HG02870 (cell line): ENCODE data around the gene SHISA9.

Experiments used
- ATAC-seq: cut with Tn5 transposase; IDR thresholded peaks from one replicate; pipeline ENCODE4 v1.9.1; 2021; ENCODE audit warnings: mild to moderate bottlenecking, moderate library complexity; ENCODE audit not compliant: unreplicated experiment

Gene SHISA9

GRCh38 chr16:13108126-13108525 lies 206.7 kb downstream of the SHISA9 start:
- no peak for ATAC-seq

- ATAC-seq: no peak
These were observed 207.8 kb downstream of the SHISA9 start for GRCh38 chr16:13109171-13109570.

DNA sequence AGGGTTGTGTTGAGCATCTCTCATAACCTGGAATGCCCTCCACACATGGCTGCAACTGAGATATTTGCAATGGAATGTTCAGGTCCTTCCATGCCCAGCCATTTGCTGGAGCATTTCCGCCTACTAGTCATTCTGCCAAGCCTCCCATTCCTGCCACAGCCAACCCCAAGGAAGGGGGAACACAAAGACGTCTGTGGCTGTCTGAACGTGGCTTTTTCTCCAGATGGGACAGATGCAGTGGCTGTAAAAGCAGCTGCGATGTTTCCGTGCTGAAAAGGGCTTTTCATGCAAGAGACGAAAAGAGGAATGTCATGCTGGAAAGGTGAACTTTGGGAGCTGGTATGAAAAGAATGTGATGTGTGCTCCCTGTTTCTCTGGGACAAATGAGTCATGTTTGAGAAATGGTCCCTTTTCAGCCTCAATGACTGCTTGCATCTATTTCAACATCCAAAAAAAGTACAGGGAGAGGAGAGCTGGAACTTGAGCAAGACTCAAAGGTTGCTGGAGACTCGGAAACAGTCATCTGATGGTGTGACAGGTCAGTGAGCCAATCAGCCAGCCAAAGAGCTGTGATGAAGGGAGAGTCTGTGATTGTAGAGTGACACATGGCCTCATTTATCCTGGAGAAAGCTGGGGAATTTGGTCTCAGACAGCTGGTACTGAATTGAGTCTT lies 208.9 kb downstream of the SHISA9 start:
- no peak for ATAC-seq

- no peak for ATAC-seq
These were observed 210.3 kb downstream of the SHISA9 start for GRCh38 chr16:13111747-13112146.

- ATAC-seq: no peak
These were observed 212.3 kb downstream of the SHISA9 start for GRCh38 chr16:13113741-13114140.

DNA sequence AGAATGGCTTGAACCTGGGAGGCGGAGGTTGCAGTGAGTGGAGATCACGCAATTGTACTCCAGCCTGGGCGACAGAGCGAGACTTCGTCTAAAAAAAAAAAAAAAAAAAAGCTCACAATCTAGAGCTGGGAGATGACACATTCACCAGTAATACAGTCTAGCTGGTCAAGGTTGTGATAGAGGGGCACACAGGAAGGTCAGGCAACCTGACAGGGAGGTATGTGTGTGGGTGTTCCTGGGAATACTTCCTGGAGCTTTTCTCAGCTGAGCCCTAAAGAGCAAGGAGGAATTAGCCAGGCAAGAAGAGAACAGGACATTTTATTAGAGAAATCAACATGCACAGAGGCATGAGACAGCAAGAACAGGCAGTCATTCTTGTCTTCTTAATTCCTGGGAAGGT lies 216.7 kb downstream of the SHISA9 start:
- no peak for ATAC-seq

- no peak for ATAC-seq
These were observed 218.7 kb downstream of the SHISA9 start for GRCh38 chr16:13120091-13120490.

- no peak for ATAC-seq
These were observed 219.2 kb downstream of the SHISA9 start for GRCh38 chr16:13120557-13120956.

DNA sequence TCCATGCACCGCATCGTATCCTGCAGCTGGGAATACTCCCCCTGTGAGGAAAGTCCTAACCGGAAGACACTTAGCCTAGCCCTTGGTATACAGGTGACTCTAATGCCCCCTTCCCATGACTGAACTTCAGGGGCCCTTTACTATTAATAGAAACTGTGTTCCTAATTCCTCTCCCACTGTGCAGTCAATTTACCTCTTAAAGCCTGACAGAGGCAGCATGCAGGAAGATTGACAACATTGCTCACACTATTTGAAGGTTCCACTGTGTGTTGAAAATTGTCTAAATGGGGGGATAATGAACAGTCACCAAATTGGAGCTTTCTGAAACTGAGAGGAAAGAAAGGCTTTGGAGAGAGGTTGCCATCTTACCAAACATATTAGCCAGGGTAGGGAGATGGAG lies 222.6 kb downstream of the SHISA9 start:
- ATAC-seq: no peak

DNA sequence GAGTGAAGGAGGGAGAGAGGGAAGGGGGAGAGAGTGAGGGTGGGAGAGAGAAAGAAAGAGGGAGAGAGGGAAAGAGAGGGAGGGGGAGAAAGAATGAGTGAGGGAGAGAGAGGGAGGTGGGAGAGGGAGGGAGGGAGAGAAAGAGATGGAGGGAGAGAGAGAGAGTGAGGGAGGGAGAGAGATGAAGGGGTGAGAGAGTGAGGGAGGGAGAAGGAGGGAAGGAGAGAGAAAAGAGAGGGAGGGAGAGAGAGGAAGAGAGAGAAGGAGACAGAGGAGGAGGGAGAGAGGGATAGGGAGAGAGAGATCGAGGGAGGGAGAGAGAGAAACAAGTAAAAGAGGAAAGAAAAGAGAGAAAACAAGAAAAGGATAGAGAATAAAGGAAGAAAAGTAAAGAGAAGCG lies 225.7 kb downstream of the SHISA9 start:
- ATAC-seq: no peak

DNA sequence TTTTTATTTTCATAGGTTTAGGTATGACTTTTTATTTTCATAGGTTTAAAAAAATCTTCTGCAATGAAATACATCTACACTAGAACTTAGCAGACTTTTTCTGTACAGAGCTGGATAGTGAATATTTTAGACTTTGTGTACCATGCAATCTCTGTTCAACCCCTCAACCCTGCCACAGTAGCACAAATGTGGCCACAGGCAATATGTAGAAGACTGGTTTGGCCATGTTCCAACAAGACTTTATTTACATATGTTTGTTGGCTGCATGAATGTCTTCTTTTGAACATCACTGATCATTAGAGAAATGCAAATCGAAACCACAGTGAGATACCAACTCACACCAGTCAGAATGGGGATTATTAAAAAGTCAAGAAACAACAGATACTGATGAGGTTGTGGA lies 229.2 kb downstream of the SHISA9 start:
- no peak for ATAC-seq

- ATAC-seq: no peak
These were observed 233.4 kb downstream of the SHISA9 start for GRCh38 chr16:13134836-13135235.

DNA sequence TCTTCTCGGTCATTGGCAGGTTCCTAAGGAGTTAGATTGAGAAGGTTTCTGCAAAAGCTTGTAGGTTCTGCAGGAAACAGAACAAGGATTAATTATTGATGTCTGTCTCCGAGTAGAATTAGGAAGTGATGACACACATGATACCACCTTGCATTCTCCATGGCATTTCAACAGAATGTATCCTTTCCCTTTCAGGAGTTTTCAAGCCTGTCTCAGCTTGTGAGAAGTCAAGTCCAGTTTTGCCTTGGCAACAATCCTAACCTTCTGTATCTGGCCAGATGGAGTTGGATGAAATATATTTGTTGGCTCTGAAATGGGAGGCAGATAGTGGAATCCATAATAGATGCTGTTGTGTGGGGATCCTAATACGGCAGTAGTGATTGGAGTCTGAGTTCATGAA lies 235.5 kb downstream of the SHISA9 start:
- ATAC-seq: no peak

- ATAC-seq: no peak
These were observed 237.1 kb downstream of the SHISA9 start for GRCh38 chr16:13138528-13138927.

GRCh38 chr16:13139661-13140241 lies 238.4 kb downstream of the SHISA9 start:
- no peak for ATAC-seq

- no peak for ATAC-seq
These were observed 242.2 kb downstream of the SHISA9 start for GRCh38 chr16:13143551-13143950.

DNA sequence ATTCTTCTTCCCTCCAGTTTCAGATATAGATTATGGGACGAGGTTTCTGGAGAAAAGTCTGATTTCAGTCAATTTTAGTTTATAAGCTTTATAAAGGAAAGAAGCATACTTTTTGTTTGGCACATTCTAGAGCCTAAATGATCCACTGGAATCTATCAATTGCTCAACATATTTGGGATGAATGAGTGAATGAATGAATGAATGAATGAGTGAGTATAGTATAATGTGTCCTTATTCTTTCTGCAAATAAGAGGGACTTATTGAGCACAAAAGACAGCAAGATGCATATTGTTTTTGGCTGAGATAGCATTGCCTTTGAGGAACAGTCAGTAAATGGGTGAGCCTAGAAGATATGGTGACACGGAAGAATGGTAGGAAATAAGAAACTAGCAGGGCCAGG lies 245.4 kb downstream of the SHISA9 start:
- ATAC-seq: no peak

GRCh38 chr16:13148294-13148693 lies 246.9 kb downstream of the SHISA9 start:
- ATAC-seq: no peak

DNA sequence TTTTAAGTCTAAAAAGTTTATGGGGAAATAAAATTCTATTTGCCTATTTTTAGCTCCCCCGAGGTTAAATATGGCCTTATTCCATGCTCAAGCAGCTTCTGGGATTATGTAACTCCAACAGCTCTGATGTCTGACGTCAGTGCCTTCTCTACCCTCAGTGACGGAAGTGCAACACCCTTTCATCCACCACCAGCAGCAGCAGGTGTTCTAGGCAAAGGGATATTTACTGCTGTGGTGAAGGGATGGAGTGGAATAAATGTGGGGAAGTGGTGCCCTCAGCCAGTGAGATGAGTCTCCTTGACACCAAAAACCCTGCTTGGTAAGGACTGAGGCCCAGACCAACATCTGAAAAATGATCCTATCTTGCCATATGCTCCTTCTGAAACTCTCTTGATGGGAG lies 247.4 kb downstream of the SHISA9 start:
- no peak for ATAC-seq

GRCh38 chr16:13150181-13150885 lies 248.9 kb downstream of the SHISA9 start:
- no peak for ATAC-seq

GRCh38 chr16:13153696-13154095 lies 252.3 kb downstream of the SHISA9 start:
- ATAC-seq: no peak

DNA sequence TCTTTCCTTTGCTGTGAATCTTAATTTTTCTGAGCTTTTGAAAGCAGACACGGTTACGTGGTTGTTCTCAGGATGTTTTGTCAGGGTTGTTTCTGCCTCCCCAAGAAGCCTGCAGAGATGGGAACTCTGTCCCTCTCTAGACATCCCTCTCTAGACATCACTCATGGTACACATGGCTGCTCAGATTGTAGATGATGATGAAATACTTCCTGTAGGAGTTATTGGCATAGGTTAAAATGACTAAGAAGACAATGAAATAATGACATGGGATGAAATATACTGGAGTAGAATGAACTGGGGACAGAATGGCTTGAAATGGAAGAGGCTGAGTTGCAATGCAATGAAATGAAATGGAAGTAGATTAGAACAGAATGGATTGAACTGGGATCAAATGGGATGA lies 253.4 kb downstream of the SHISA9 start:
- ATAC-seq: no peak
